RWPE1 (cell line): Measurements from ENCODE around the gene SYS1.
A peak's percentile ranks its signal among the peaks of the same experiment; 100 is the strongest.

Experiments used
- CTCF ChIA-PET: fragments of 350-600 bp; sonication (Branson Sonifier 250); formaldehyde crosslinking; extraction: SDS; loops from one replicate; lab custom pipeline; 2021; lab: Yijun Ruan, JAX
- POLR2A ChIA-PET: fragments of 400-600 bp; formaldehyde crosslinking; extraction: SDS; loops from one replicate; lab custom pipeline; 2020; ENCODE audit warnings: antibody characterized with exemption; ENCODE audit not compliant: low non-redundant PET; lab: Yijun Ruan, JAX
- DNase-seq: peaks from one replicate; pipeline ENCODE4 v3.0.0; 2012; ENCODE audit warnings: low spot score
- H3K27ac ChIP-seq: fragments of 450-650 bp; 2 replicates; pipeline ENCODE4 v1.5.1; 2017
- CTCF ChIP-seq: fragments of 450-650 bp; conservative IDR thresholded peaks from 2 replicates; pipeline ENCODE4 v1.5.1; 2017; ENCODE audit warnings: low read depth, mild to moderate bottlenecking

The SYS1 gene

DNA sequence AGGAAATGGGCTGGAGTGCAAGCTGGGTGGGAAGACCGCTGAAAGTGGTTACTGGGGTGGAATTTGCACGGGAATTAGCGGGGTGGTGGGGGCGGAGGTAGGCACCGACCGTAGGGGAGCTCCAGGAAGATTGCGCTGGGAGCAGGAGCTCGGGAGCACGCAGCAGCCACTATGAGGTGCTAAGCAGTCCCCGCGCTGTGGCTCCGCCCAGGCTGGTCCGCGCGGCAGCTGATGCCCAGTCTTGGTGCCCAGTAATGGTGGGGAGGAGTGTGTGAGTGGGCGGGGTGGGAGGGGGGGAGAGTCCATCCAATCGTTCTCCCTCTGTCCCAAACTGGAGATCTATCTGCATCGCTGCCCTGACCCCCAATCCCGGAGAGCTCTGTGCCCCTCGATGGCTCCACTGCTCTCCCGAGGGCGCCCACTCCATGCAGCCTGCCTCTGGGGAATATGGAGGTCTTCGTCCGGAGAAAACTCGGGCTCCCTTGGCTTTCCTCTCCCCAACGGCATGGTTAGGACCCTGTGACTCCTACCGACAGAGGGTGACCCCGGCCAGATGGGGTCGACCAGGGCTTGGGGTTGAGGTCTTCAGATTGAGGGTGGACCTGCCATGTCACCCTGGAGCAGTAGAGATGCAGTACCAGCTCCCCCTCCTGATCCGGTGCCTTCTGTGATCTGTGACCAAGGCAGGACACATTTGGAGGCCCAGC, 9.8 kb downstream of the SYS1 start:
- no peak for TF ChIP-seq CTCF
- peak overlapping the region; percentile 51 for H3K27ac ChIP-seq
- DNase-seq = no peak
- ChIA-PET CTCF (interaction anchor here (0.6 to 6.3 kb wide), 22 partner anchors 8 to 1438 kb away, joined by 3 to 62 read pairs (median 8); partner anchors contain the start of genes DBNDD2, PIGT and SYS1), POLR2A (interaction anchor here (0.6 kb wide), 1 partner anchor 50 kb away, joined by 11 read pairs; no protein-coding TSS in a partner anchor)

GRCh38 chr20:45373353-45374100, 10.6 kb downstream of the SYS1 start:
- peak; percentile 98 for TF ChIP-seq CTCF
- DNase-seq = peak; percentile 93
- CTCF ChIA-PET = interaction anchor here (0.5 to 6.3 kb wide), 47 partner anchors 8 to 1438 kb away, joined by 3 to 62 read pairs (median 4); partner anchors contain the start of genes DBNDD2, PIGT, RBPJL and SYS1
- POLR2A ChIA-PET = interaction anchor here (0.6 kb wide), 1 partner anchor 62 kb away, joined by 3 read pairs; no protein-coding TSS in a partner anchor
- H3K27ac ChIP-seq = peak overlapping the region; percentile 51

DNA sequence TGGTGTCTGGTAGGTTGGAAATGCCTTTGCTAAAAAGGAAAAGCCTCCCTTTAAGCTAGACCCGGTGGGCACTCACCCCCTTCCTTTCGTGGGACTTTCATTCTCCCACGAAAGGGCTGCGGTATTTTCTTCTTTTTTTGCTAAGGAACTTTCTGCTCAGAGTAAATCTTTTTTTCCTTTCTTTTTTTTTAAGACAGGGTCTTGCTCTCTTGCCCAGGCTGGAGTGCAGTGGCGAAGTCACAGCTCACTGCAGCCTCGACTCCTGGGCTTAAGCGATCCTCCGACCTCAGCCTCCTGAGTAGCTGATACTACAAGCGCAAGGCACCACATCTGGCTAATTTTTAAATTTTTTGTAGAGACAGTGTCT, 11.1 kb downstream of the SYS1 start:
- peak; percentile 35 for TF ChIP-seq CTCF
- ChIA-PET POLR2A (interaction anchor here (0.6 kb wide), 1 partner anchor 61 kb away, joined by 3 read pairs; no protein-coding TSS in a partner anchor), CTCF (interaction anchor here (0.6 to 6.3 kb wide), 35 partner anchors 9 to 422 kb away, joined by 3 to 62 read pairs (median 5); partner anchors contain the start of genes DBNDD2, PIGT, RBPJL and SYS1)
- H3K27ac ChIP-seq = peak overlapping the region; percentile 51
- DNase-seq = no peak

DNA sequence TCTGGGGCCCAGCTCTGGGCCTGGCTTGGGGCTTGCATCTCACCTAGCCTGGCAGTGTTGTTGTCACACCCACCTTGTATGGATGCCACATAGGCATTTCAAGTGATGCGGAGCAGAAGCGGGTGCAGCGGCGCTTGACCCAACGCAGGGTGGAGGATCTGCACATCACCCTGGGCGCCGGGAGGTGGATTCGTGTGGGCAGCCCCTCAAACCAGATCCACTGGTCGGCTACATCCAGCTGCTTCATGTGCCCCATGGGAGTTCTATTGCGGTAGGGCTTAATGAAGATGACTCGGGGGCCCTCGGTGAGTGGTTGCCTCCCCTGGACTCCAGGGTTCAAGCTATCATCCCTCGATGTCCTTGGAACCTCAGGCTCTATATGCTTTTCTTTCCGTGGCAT, 12.0 kb downstream of the SYS1 start:
- DNase-seq = no peak
- CTCF ChIA-PET = interaction anchor here (0.6 to 6.3 kb wide), 5 partner anchors 12 to 420 kb away, joined by 3 to 62 read pairs (median 5); partner anchors contain the start of gene SYS1
- POLR2A ChIA-PET = no interaction called here

GRCh38 chr20:45377269-45377668, 14.3 kb downstream of the SYS1 start:
- CTCF ChIA-PET = interaction anchor here (0.7 to 6.3 kb wide), 5 partner anchors 14 to 394 kb away, joined by 3 to 62 read pairs (median 5); partner anchors contain the start of gene SYS1

More for the DNA sequence above, 12.0 kb downstream of the SYS1 start:
- H3K27ac ChIP-seq = no peak overlapping the region
- no peak for TF ChIP-seq CTCF

More at GRCh38 chr20:45377269-45377668, 14.3 kb downstream of the SYS1 start:
- H3K27ac ChIP-seq = no peak overlapping the region
- POLR2A ChIA-PET = no interaction called here
- DNase-seq = no peak
- no peak for TF ChIP-seq CTCF
